ENCODE results near the gene FGF2.
"Not testable (repeated sequence)": the region's sequence is repeated elsewhere in the genome, so short reads cannot be mapped to it uniquely, and the experiment has no call there.

The FGF2 gene

DNA sequence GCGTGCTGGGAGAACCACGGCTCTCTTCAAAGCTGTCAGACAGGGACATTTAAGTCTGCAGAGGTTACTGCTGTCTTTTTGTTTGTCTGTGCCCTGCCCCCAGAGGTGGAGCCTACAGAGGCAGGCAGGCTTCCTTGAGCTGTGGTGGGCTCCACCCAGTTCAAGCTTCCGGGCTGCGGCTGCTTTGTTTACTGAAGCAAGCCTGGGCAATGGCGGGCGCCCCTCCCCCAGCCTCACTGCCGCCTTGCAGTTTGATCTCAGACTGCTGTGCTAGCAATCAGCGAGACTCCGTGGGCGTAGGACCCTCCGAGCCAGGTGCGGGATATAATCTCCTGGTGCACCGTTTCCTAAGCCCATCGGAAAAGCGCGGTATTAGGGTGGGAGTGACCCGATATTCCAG lies 118.5 kb downstream of the FGF2 start:
- DNase-seq: not testable (repeated sequence)

- no peak for DNase-seq
These were observed 119.5 kb downstream of the FGF2 start for GRCh38 chr4:122946142-122946541.

Measured in NCI-H510A treated with DMSO at 0.1 percent for 48 hours (cell line).